Measurements from ENCODE around the gene UXT.

GRCh38 chrX:47632666-47633065 is 26.3 kb downstream of the UXT start:
- TF ChIP-seq CTCF (conservative IDR thresholded peaks at IDR 0.05 in 1 of 2, IDR thresholded peaks at IDR 0.05 in 1 of 2; ENCODE audit: low read depth in 1 of 2, low read length in 2 of 2): no peak
- no peak for TF ChIP-seq EZH2 (IDR thresholded peaks at IDR 0.05; ENCODE audit: low read length, missing control alignments)
